ENCODE measurements around the gene ZNF557. TPM values are rescaled to one million over a fixed set of nuclear protein-coding genes. Genes with fewer than 3 reads are reported as not detected.
"Not testable (repeated sequence)": the region's sequence is repeated elsewhere in the genome, so short reads cannot be mapped to it uniquely, and the experiment has no call there.

The ZNF557 gene
- 10.0 and 17.5 TPM in 2 replicates for total RNA-seq

- DNase-seq (ENCODE audit: low read depth in 2 of 2) = peak; percentile 98 to 99
Measured at GRCh38 chr19:7069042-7069903, at the start of gene ZNF557. TSS of gene ZNF557 (plus strand) at chr19:7069703. CDS start at chr19:7075075, 5,372 bp downstream.

GRCh38 chr19:7021331-7021730, 48.2 kb upstream of the ZNF557 start, which contains the start of gene MBD3L2B:
TSS of gene MBD3L2B (minus strand) at chr19:7021431. CDS start at chr19:7021397, 34 bp downstream.
- not testable (repeated sequence) for DNase-seq (ENCODE audit: low read depth in 2 of 2)

DNA sequence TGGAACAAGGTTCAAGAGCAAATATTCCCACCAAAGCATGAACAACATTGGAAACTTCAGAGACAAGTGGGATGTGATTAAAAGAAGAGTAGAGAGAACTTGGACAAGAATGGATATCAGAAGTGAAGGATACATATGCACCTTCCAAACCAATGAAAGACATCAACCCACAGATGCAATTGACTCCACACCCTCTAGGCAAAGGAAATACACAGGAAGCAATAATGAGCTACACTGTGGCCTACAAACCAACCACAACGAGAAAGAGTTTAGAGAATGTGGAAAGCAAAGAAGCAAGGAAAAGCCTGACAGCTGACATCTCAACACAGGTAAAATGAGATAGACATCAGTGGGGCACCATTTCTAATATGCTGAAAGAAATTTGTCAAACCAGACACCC, 40.7 kb upstream of the ZNF557 start:
- DNase-seq (ENCODE audit: low read depth in 2 of 2) = not testable (repeated sequence)

DNA sequence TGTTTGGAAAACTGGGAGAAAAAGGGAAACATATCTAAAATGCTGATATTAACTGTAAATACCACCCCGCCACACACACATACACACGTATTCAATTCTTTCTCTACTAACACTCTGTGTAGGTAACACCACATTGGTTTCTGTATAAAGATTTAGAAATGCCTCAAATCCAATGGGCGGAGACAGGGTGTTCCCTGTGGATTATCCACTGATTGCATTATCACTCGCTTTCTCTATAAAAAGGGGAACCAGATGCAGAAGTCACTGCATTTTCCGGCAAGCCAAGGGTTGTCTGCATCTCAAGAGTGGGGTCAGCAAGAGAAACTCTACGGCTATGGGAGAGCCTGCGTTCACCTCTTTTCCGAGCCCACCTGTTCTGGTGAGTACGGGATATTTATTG, 39.2 kb upstream of the ZNF557 start, which contains the start of gene MBD3L5:
Gene MBD3L5 (plus strand): TSS at position 301 of the 400 bp plus-strand sequence. CDS start 34 bp downstream, at position 335.
- not testable (repeated sequence) for DNase-seq (ENCODE audit: low read depth in 2 of 2)

- not testable (repeated sequence) for DNase-seq (ENCODE audit: low read depth in 2 of 2)
Measured at GRCh38 chr19:7040079-7040478, 29.4 kb upstream of the ZNF557 start, which contains the start of gene MBD3L4. TSS of gene MBD3L4 (minus strand) at chr19:7040179. CDS start at chr19:7040144, 35 bp downstream.

GRCh38 chr19:7041563-7041962, 27.9 kb upstream of the ZNF557 start:
- DNase-seq (ENCODE audit: low read depth in 2 of 2) = not testable (repeated sequence)

- not testable (repeated sequence) for DNase-seq (ENCODE audit: low read depth in 2 of 2)
Measured at GRCh38 chr19:7049021-7049420, 20.5 kb upstream of the ZNF557 start, which contains the start of gene MBD3L2. TSS of gene MBD3L2 (plus strand) at chr19:7049321. CDS start at chr19:7049374, 53 bp downstream.

- not testable (repeated sequence) for DNase-seq (ENCODE audit: low read depth in 2 of 2)
Measured at GRCh38 chr19:7051421-7051820, 18.1 kb upstream of the ZNF557 start.

DNA sequence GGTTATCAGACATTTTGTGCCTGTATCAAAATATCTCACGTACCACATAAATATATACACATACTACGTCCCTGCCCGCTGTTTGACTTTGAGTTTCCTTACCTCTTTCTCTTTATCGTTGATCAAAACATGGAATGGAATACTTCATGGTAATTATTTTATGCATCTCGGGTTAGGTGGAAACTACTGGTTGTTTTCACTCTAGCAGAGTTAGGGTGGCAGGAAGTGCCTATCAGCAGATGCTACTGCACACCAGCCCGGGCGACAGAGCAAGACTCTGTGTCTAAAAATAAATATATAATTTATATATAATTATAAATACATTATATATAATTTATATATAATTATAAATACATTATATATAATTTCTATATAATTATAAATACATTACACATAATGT, 16.6 kb upstream of the ZNF557 start:
- DNase-seq (ENCODE audit: low read depth in 2 of 2) = not testable (repeated sequence)

GRCh38 chr19:7054635-7055368, 14.7 kb upstream of the ZNF557 start:
- not testable (repeated sequence) for DNase-seq (ENCODE audit: low read depth in 2 of 2)

- DNase-seq (ENCODE audit: low read depth in 2 of 2) = not testable (repeated sequence)
Measured at GRCh38 chr19:7055679-7056078, 13.8 kb upstream of the ZNF557 start.

DNA sequence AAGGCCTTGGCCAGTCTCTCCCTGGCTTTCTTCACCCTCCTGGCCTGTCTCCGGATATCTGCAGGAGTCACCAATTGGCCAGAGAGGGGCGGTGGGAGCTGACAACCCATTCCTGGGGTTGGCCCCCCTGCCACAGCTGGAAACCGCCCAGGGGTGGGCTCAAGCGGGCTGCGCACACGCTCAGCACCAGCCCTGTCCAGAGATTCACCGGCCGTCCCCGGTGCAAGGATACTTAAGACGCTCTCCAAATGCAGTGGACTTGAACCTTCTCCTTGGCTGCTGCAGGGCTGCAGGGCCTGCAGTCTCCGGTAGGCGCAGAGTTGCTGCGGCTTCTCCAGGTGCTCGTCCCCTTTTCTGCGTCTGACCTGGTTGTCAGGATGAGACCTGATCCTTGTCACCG, 13.1 kb upstream of the ZNF557 start:
- not testable (repeated sequence) for DNase-seq (ENCODE audit: low read depth in 2 of 2)

- DNase-seq (ENCODE audit: low read depth in 2 of 2) = not testable (repeated sequence)
Measured at GRCh38 chr19:7058576-7058975, 10.9 kb upstream of the ZNF557 start, which contains the start of gene MBD3L3. TSS of gene MBD3L3 (minus strand) at chr19:7058676. CDS start at chr19:7058605, 71 bp downstream.

GRCh38 chr19:7059977-7060376, 9.5 kb upstream of the ZNF557 start:
- DNase-seq (ENCODE audit: low read depth in 2 of 2) = not testable (repeated sequence)

GRCh38 chr19:7063339-7063738, 6.2 kb upstream of the ZNF557 start:
- DNase-seq (ENCODE audit: low read depth in 2 of 2) = no peak

DNA sequence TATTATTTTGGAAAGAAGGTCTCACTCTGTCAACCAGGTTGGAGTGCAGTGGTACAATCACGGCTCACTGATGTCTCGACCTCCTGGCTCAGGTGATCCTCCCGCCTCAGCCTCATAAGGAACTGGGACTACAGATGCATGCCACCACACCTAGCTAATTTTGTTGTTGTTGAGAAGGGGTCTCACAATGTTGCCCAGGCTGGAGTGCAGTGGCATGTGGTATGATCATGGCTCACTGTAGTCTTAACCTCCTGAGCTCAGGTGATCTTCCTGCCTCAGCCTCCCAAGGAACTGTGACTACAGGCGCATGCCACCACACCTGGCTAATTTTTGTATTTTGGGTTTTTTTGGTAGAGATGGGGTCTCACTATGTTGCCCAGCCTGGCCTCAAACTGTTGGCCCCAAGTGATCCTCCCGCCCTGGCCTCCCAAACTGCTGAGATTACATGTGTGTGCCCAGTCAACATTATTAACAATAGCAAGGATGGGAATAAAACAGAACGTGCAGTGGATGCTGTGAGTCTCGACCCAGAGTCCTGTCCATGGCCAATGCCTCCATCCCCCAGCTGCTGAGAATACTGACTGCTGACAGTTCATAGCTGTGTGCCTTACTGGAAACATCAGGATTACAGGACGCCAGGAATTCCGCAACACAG, 5.6 kb upstream of the ZNF557 start:
- DNase-seq (ENCODE audit: low read depth in 2 of 2) = no peak

GRCh38 chr19:7067122-7067521, 2.4 kb upstream of the ZNF557 start:
- DNase-seq (ENCODE audit: low read depth in 2 of 2) = peak; percentile 20 to 53

- no peak for DNase-seq (ENCODE audit: low read depth in 2 of 2)
Measured at GRCh38 chr19:7067716-7068115, 1.8 kb upstream of the ZNF557 start.

GRCh38 chr19:7068599-7068998, 904 bp upstream of the ZNF557 start:
- no peak for DNase-seq (ENCODE audit: low read depth in 2 of 2)

GRCh38 chr19:7069904-7070226, 362 bp downstream of the ZNF557 start:
- peak; percentile 41 to 43 for DNase-seq (ENCODE audit: low read depth in 2 of 2)

DNA sequence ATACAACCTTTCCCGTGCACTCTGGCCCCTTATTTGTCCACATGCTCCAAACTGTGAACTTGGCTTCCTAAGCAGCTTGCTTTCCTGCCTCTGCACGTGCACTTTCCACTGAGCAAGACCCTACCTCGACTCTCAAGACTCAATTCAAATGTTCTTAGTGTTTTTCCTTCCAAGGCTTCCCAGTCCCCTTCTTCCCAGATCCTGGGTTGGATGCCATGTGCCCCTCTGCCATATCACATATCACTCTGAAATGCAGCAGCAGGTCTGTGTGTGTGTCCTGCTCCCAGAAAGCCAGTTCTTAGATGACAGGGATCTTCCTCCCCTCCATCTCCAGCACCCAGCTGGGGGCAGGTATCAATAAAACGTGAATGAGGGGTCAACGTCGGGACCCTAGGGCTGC, 3.0 kb downstream of the ZNF557 start:
- no peak for DNase-seq (ENCODE audit: low read depth in 2 of 2)
